Stimulated activated CD8-positive, alpha-beta memory T cell treated with anti-CD3 and anti-CD28 coated beads, Interleukin-7, amount 100 ng/mL, for 4 hours (primary cell): ENCODE data around the gene NAV2.
"Not testable (repeated sequence)": the region's sequence is repeated elsewhere in the genome, so short reads cannot be mapped to it uniquely, and the experiment has no call there.

Source experiments
- DNase-seq, 2 donors: peaks; one replicate each; pipeline ENCODE4 v3.0.0-alpha.2; 2020; ENCODE audit warnings: low read depth in 2 of 2

Gene NAV2

DNA sequence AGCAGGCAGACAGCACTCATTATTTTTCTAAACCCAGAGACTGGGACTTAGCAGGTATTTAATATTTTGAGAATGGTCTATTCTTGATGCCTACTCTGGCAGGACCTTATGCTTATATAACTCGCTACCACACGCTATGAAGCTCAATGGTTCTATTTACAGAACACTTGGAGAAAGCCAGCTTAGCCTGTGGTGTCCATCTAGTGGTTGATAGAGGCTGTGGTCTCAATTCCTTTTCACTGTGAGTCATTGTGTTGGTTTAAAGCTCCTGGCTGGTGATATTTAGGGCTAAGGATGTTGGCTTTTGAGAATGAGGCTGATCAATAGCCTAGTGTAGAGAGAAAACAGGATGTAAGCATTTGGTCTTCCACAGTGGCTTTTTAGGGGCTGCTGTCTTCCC lies 241.3 kb downstream of the NAV2 start:
- DNase-seq: no peak

DNA sequence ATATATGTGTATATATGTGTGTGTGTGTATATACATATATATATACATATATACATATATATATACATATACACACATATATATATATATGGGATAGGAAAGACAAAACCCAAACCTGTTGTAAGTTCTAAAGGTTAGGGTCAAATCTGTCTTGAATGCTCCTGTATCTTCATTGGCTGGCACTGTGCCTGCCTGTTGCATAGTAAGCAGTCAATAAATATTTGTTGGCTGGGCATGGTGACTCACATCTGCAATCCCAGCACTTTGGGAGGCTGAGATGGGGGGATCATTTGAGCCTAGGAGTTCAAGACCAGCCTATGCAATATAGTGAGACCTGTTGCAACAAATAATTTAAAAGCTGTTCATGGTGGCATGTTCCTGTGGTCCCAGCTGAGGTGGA lies 242.3 kb downstream of the NAV2 start:
- no peak for DNase-seq

DNA sequence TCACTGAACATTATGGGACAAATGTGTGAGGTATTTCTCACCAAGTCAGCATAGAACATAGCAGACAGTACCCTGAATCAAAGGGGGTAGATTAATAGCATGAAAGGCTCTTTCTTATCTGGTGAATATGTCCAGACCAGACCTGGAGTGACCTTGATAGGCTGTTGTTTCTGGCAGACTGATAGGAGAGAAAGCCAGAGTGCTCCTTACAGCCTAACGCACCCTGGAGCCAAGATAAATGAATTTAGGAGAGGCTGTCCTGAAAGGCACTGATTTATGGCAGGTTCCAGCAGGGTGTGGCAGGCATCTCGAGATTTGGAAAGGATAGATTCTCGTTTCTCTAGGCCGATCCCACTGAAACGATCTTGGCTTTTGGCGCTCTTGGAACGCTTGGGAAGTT lies 243.0 kb downstream of the NAV2 start:
- no peak for DNase-seq

DNA sequence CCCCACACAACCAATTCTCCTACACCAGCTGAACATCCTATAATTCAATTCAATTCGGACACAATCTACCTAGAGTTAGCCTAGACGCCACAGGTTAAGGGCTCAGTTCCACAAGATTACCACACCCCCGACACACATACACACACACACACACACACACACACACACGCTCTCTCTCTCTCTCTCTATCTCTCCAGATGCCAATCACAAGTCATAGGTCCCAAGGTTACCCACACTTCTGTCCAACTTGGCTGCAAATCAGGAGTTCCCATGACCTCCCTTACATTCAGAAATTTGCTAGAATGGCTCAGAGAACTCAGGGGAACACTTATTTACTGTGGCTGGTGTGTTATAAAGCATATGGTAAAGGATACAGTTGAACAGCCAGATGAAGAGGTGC lies 243.6 kb downstream of the NAV2 start:
- DNase-seq: no peak

DNA sequence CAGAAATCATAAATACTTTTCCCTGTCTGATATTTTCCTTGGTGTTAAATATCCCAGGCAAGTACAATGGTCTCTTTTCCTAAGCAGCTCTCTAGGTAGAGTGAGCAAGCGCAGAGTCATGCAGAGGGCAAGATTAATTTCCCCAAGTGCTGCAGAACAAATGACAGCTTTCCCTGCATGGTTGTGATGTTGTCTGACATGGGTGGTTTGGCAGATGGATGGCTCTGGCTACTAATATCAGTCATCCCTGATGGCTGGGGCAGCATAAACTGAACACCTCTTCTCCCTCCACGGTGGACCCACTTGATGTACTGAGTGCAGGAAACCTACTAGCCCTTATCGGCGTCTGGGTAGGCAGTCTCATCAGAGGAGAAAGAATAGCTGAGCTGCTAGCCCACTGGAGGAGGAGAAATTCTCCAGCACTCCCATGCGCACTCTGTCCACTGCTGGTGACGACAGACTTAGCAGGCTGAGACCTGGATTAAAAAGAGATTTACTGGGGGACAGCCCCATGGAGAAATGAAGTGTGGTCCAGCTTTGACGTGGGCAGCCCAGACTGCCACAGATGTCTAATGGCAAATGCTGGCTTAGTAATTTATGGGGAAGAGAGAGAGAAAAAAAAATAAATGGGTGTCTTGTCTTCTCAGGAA lies 244.8 kb downstream of the NAV2 start:
- no peak for DNase-seq

DNA sequence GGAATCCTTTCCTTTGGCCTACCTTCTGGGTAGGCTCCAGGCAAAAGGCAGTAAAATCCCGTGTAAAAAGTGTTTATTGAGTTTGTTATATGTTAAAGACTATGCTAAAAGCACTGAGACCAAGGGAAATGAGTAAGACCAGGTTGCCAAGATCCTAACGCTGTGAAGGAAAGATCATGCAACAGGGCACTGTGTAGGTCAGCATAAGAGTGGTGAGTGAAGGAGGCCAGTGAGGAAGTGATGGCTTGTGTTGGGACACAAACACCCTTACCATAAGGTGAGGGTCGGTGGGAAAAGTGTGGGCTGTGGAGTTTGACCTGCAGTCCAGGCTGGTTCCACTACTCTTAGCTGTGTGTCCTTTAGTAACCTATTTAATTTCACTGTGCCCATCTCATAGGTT lies 245.6 kb downstream of the NAV2 start:
- no peak for DNase-seq

DNA sequence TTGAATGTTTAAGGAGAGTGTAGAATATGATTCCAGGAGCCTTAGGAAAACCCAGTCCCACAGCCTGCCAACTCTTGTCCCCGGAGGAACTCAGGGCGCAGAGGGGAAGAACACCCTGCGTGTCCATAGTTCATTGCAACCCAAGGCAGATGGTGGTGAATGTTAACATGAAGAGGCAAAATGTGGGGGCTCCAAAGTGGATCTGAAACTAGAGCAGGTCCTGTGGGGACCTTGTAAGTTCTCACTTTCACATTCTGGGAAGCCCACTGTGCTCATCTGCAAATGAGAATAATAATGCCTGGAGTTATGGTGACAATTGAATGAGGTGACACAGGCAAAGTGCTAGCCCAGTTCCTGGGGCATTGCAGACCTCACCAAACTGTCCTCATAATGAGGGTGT lies 246.6 kb downstream of the NAV2 start:
- DNase-seq: no peak

DNA sequence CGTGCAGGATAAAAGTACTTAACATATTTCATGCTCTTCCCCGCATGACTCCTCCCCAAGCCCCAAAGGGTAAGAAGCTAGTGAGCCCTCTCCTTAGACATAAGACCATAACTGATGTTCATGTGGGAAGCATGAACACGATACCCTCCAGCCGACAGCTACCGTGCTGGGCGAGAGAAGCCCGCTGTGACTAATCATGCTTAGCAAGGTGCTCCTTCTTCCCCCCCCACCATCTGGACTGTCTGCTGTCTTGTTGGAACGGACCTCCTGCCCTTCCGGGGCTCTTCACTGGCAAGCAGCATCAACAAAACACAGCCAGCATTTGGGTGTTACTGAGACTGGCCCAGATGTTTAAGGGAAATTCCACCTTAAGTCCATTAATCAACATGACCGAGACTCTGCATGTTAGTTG lies 247.0 kb downstream of the NAV2 start:
- DNase-seq: no peak

DNA sequence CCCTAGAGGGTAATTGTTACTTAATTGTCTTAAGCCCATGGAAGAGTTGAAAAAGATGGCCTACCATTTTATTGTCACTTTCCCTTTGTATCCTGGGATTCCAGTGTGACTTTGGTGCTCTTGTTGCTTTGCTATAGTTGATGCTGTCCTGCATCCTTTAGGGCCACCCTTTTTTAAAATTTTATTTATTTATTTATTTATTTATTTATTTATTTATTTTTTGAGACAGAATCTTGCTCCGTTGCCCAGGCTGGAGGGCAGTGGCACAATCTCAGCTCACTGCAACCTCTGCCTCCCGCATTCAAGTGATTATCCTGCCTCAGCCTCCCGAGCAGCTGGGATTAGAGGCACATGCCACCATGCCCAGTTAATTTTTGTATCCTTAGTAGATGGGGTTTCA lies 247.8 kb downstream of the NAV2 start:
- not testable (repeated sequence) for DNase-seq

DNA sequence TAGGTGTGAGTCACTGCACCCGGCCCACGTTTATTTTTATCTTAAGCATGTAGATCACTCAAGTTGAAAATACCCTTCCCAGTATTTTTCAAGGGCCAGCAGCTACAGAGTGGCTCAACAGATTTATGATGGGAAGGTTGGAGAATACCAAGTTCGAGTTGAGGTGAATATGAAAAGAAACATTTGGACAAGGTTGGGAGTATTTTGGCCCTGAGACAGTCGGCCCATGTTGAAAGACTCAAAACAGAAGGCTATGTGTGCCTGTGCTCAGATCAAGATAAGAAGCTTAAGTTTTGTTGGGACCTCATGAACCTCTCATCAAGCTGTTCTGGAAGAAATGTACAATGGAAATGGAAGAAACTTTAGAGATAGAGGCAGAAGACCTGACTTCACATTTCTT lies 248.6 kb downstream of the NAV2 start:
- no peak for DNase-seq

DNA sequence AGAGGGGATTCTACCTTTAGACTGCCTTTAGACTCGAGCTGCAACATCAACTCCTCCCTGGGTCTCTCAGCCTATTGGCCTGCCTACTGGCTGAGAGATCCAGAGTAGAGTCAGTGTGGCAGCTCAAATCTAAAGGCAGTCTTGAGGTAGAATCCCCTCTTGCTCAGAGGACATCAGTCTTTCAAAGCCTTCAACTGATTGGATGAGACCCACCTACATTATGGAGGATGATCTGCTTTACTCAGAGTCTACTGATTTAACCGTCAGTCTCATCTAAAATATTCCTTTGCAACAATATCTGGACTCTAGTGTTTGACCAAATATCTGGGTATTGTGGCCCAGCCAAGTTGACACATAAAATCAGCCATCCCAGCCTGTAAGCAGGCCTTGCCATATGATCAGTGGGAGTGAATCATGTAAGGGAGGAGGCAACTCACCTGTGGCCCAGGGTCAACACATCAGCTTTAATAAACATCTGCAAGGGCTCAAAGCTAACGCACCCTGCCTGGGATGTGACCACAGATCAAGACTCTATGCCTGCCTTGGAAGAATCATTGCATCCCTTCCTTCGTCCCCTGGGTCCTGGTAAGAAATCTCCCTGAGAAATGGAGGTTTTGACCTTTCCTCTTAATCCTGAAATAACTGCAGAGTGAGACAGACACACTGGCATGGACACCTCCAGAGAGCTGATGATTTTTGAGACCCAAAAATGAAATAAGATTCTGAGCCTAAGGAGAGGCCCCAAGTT lies 249.6 kb downstream of the NAV2 start:
- no peak for DNase-seq

DNA sequence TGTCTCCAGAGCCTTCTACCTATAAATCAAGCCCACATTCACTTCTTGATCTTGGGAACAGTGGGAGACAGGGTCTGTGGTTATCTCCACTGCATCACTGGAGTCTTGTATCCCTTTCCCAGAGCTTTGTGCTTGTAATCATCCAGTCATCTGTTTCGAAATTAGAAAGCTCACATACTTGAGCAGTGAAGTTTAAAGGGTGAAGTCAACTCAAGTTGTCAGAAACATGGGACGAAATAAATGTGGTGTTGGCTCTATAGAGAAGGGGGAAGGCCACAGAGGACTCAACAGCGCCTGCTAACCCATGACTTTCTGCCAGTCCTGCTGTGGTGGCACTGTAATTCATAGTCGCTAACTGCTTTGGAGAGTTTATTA lies 250.2 kb downstream of the NAV2 start:
- DNase-seq: no peak

DNA sequence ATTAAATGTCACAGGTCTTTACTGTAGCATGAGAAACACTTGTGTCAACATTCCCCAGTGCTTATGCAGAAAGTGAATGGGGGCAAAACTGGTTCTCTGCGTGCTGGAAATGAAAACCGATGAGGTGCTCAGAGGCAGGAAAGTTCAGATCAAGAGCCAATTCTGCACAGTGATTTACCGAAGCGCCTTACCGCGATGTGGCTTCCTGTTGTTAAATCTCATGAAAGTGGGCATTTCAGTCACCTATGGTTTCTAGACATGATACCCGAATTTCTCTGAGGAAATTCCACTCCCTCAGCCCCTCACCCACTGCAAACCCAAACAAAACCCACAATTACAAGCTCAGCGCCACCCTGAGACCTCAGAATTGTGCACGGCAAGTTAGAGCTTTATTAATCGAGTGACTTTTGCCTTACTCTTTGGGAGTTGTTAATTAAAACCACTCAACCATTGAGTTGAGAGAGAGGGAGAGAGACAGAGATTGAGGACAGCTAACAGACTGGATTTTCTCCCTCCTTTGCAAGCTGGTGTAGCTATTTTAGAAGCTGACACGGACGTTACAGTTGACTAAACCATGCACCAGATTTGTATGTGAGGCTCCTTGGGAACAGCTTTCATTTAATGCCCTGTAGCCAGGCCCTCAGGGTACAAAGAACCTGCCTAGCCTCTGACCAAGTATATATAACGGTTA lies 251.2 kb downstream of the NAV2 start:
- DNase-seq: peak in 1 of 2 donors; percentile 0

DNA sequence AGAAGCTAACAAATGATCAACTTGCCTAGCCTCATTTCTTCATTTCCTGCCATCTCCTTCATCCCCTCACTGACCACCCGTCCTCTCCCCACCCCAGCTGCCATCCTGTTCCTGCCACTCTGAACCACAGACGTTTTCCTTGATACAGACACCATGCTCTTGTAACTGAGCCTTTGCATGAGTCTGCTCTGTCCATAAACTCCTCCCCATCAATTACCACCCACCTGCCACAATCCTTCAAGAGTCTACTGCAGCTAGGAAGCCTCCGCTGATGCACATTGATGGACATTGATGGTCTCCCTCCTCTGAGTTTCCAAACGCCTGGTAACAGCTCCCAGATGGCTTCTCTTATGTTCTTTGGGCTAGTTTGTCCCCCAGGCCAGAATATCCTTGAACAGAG lies 253.8 kb downstream of the NAV2 start:
- no peak for DNase-seq

DNA sequence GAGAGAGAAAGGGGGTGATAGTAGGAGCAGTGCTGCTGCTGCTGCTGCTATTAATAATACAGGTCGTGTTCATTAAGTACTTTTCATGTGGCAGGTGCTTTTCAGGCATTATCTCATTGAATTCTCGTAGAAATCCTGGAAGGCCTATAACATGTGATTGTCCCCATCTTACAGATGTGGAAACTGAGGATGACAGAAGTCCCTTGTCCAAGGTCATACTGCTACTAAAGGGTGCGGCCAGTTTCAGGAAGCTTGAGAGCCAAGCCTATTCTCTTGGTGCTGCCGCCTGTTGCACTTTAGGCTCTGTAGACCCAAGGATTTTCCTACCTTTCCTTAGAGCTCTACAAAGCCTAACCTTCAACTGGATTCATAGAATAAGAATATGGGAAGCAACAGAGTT lies 254.3 kb downstream of the NAV2 start:
- no peak for DNase-seq

DNA sequence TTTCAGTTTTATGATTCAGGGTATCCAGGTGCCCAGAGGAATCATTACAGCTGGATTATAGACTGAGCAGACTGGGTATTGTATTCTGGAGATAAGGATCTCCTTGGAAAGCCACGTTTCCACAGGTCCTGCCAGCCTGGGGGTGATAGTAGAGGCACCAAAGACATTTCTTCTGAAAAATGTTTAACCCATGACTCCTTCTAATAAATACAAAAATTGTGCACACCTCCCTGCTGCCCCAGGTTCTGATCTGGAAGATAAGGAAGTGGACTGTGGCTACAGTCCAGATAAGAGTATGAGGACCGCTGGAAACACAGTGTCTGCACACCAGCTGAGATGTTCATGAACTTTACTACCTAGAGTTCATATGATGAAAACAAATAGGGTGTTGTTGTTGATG lies 255.2 kb downstream of the NAV2 start:
- no peak for DNase-seq

DNA sequence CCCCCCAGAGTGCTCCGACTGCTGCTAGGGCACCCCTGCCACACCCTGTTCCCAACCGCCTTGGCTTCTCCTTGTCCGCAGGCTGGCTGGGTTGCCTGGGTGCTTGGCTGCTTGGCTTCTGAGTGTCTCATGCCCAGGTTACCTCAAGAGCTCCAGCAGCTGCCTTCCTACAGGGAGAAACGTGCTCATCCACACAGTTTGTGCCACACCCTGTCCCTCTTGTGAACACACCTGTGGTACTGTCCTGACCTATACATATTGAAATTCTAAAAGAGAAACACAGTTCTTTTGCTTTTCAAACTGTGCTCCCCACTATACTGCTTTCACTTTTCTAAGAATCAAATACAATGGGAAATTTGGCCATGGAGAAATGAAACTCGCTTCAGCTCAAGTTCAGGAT lies 256.2 kb downstream of the NAV2 start:
- DNase-seq: no peak

DNA sequence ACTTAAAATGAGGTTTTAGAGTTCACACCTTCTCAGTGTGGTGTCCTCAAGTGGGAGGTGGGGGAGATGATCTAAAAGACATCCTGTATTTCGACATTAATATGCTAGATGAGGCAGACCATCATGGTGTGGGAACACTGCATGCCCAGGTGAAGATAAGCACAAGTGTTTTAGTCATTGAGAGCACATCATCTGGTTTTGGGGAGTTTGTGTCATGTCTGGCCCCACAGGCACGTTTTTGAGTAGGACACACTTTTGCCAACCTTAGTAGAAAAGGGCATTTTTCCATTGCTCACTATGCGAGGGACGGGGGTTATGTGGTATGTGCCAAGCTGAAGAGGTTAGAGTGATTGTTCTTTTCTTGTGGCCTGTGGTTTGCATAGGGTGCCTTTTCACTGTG lies 258.3 kb downstream of the NAV2 start:
- DNase-seq: peak in 1 of 2 donors; percentile 6

DNA sequence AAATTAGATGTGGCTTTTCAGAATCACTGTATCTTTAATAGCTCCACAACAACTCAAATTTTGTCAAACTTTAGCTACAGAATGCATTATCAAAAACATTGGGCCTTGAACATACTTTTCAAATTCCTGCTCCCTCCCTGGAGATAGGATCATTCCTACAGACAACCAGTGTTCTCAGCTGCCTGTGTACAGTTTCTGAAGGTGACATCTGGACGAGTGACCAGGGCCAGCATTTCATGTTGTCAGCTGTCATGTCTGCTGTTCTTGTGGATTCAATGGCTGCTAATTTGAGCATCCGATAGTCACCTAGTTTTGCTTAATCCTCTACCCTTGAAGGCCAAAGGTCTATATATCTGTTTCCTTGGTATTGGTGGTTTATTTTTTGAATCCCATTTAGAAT lies 259.5 kb downstream of the NAV2 start:
- no peak for DNase-seq

DNA sequence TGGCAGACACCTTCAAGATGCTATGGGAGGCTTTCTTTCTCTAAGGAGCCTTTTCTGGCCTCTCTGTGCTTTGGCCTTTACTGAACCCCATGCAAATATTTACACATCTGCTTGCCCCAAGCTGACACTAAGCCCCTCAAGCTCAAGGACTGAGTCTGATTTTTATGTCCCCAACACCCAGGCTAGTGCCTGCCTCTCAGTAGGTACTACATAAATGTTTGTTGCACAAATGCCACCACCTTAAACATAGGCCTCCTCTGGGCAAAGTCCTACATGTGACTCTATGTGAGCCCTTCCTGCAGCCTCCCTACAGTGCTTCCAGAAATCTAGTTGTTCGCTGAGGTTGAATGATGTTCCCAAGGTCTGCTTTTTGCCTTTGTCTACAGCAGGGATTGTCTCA lies 260.0 kb downstream of the NAV2 start:
- DNase-seq: no peak

DNA sequence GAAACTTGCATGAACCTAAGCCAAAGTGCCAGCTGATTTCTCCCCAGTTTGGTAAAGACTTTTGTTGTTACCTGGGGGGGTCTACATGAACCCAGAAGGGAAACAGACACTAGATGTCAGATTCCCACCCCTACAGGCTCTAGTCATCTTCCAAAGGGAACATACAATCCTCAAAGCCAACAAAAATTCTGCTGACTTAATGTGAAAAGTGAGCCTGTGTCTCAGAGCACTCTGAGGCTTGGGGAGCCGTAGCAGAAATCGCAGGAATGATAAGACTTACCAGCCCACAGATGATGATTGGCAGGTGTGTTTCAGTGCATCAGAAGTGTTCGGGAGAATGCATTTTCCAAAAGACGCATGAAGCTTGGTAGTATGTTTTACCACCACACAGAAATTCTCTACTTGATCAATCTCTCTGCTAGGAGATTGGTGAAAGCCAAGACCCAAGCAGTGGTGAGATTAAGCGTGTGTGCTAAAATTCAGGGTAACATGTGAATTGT lies 260.5 kb downstream of the NAV2 start:
- no peak for DNase-seq

DNA sequence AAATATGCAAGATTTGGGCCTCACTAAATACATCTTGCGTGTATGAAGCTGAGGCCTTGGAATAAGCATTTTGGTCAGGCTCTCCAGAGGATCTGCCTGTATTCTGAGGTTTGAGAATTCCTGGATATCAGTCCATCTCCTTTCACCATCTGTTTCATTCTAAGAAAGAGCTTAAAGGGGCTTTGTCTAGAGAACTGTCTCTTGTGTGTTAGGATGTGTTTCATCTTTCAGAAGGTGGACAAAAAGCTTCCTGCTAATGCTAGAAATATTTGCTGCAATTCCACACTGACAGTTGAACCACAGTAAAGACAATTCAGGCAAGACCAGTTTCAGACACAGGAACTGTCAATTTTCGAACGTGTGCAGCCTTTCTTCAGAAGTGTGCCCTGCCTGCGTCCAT lies 262.2 kb downstream of the NAV2 start:
- DNase-seq: no peak

DNA sequence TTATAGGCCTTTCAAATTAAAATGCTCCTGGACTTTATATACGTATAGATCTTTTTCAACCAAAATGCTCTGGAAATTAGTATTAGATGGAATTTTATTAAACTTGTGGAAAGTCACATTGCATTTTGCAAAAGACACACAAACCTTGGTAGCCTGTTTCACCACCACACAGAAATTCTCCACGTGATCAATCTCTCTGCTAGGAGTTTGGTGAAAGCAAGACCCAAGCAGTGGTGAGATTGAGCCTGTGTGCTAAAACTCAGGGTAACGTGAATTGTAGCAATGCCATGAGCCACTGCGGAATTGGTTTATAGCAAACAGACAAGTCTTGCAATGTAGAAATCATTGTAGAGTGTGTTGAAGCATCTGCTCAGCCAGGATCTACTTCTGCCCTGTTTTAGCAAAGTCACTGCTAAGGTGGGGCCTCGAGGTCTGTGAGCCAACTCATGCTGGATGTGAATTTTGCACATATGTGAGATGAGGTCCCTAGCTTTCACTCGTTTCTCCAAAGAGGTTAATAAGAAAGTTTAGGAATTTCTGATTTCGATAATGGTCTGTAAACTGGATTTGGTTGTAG lies 262.9 kb downstream of the NAV2 start:
- no peak for DNase-seq
